Measurements from ENCODE around the gene HTRA2. TPM values are rescaled to one million over a fixed set of nuclear protein-coding genes. Genes with fewer than 3 reads are reported as not detected.

Gene HTRA2
- total RNA-seq, 1 experiment from 2014 or later, result 24.9 TPM

DNA sequence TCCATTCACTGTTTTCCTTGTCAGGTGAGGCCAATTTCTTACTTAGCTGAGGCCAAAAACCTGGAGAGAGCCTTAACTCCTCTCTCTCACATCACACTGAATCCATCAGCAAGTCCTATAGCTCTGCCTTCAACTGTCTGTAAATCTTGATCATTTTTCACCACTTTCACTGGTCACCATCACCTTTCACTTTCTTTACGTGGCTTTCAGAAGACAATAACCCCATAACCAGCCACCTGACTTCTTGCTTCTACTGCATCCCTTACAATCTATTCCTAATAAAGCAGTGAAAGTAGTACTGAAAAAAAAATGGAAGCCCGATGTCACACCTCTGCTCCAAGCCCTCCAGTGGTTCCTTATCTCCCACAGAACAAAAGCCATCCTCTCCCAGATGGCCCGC is 16.3 kb downstream of the HTRA2 start:
- Histone ChIP-seq H3K79me2 (ENCODE audit: insufficient read depth, low read length) (0 out of 2 replicates have a peak, but pooled peaks cover 2% of the 10 kb centered on the region), H3K14ac (ENCODE audit: insufficient read depth, low read length) (no peak overlapping the region), H2BK12ac (ENCODE audit: insufficient read length, low read depth, low read length) (no peak overlapping the region), H4K8ac (replicated peaks; ENCODE audit: insufficient read length, low read depth, low read length) (no peak overlapping the region), H3K4ac (ENCODE audit: low read depth, low read length) (no peak overlapping the region), H3K18ac (ENCODE audit: insufficient read length, low read depth, low read length) (no peak overlapping the region), H3K23me2 (ENCODE audit: insufficient read length, low read depth, low read length, poor library complexity, severe bottlenecking) (peaks cover 4% of the 10 kb centered on the region), H2BK15ac (ENCODE audit: low read depth, low read length) (no peak overlapping the region), H4K91ac (ENCODE audit: insufficient read length, low read depth, low read length) (no peak overlapping the region), H3K56ac (ENCODE audit: insufficient read length, low read depth, low read length) (no peak overlapping the region), H2BK5ac (ENCODE audit: insufficient read length, low read length) (no peak overlapping the region), H2BK120ac (ENCODE audit: low read depth, low read length, poor library complexity, severe bottlenecking) (no peak overlapping the region), H4K20me1 (ENCODE audit: control insufficient read depth, insufficient read depth, insufficient read length) (no peaks in the 10 kb centered on the region), H2AK5ac (ENCODE audit: insufficient read length, low read length) (no peak overlapping the region), H3K79me1 (ENCODE audit: insufficient read depth, low read depth, low read length, poor library complexity, severe bottlenecking) (no peaks in the 10 kb centered on the region), H3K23ac (ENCODE audit: insufficient read length, low read depth, low read length) (no peak overlapping the region), H3K27me3 (ENCODE audit: insufficient read depth, low read length) (no peaks in the 10 kb centered on the region; the same call in 1 of the 2 replicates), H3K9ac (ENCODE audit: extremely low read depth, insufficient read length, low read length) (no peak overlapping the region), H3K4me1 (ENCODE audit: insufficient read depth, low read length) (no peaks in the 10 kb centered on the region), H4K5ac (ENCODE audit: insufficient read length, low read depth, low read length) (no peak overlapping the region), H2BK20ac (ENCODE audit: low read depth, low read length, poor library complexity, severe bottlenecking) (no peak overlapping the region), H3K27ac (ENCODE audit: insufficient read length, low read depth, low read length) (no peak overlapping the region), H2AFZ (ENCODE audit: low read length) (no peak overlapping the region), H3T11ph (ENCODE audit: low read length) (no peak overlapping the region), H3K9me3 (ENCODE audit: control insufficient read depth, low read depth, low read length) (no peaks in the 10 kb centered on the region), H3K4me2 (ENCODE audit: insufficient read depth, insufficient read length, low read length) (no peak overlapping the region)
- peaks cover 15 to 16% of the 10 kb centered on the region in 2 experiments for H3K4me1 Mint-ChIP-seq
- peaks cover 0 to 3% (median 2%) of the 10 kb centered on the region in 3 experiments; a peak in 3 of 7 replicates for H3K36me3 Mint-ChIP-seq (ENCODE audit: insufficient read depth in 1 of 3, low read depth in 3 of 3)
- no CpG with 5 or more reads among the region's 3 CpGs for WGBS (ENCODE audit: extremely low coverage, insufficient read length, low lambda C conversion rate)
- no peak overlapping the region; a peak in 1 of 5 replicates for H3K4me3 Mint-ChIP-seq
- peaks cover 33% of the 10 kb centered on the region for H3K27me3 Mint-ChIP-seq (ENCODE audit: low read depth)
- TF ChIP-seq, protein P1, sequence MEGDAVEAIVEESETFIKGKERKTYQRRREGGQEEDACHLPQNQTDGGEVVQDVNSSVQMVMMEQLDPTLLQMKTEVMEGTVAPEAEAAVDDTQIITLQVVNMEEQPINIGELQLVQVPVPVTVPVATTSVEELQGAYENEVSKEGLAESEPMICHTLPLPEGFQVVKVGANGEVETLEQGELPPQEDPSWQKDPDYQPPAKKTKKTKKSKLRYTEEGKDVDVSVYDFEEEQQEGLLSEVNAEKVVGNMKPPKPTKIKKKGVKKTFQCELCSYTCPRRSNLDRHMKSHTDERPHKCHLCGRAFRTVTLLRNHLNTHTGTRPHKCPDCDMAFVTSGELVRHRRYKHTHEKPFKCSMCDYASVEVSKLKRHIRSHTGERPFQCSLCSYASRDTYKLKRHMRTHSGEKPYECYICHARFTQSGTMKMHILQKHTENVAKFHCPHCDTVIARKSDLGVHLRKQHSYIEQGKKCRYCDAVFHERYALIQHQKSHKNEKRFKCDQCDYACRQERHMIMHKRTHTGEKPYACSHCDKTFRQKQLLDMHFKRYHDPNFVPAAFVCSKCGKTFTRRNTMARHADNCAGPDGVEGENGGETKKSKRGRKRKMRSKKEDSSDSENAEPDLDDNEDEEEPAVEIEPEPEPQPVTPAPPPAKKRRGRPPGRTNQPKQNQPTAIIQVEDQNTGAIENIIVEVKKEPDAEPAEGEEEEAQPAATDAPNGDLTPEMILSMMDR (conservative IDR thresholded peaks at IDR 0.05), result no peak
- no peak overlapping the region for H3K27ac Mint-ChIP-seq
- H3K9me3 Mint-ChIP-seq, result no peaks in the 10 kb centered on the region
- DNase-seq, result no peak
